Fibroblast of lung (primary cell): Measurements from ENCODE around the gene LINC01488.

Experiments used
- CTCF ChIP-seq, 2 donors: IDR thresholded peaks in 1 of 2; conservative IDR thresholded peaks in 1 of 2; 1 replicate in 1 of 2; 2 replicates in 1 of 2; pipeline ENCODE4 v1.5.1; 2011 to 2012; ENCODE audit warnings: low read length in 2 of 2, control low read depth in 1 of 2, inconsistent platforms in 1 of 2, low read depth in 1 of 2, mild to moderate bottlenecking in 1 of 2
- EZH2 ChIP-seq: IDR thresholded peaks from 2 replicates; pipeline ENCODE4 v1.5.1; 2012; ENCODE audit warnings: low read length, control low read depth, mild to moderate bottlenecking; ENCODE audit errors: missing control alignments

DNA sequence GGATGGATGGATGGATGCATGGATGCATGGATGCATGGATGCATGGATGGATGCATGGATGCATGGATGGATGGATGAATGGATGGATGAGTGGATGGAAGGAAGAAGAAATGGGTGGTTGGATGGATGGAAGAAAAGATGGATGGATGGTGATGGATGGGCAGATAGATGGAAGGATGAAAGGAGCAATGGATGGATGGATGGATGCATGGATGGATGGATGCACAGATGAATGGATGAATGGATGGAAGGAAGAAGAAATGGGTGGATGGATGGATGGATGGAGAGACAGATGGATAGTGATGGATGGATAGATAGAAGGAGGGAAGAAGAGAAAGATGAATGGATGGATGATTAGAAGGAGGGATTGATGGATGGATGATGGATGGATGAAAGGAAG is 30.2 kb upstream of the LINC01488 start:
- TF ChIP-seq EZH2 (no peak), CTCF (conservative IDR thresholded peaks at IDR 0.05 in 1 of 2, IDR thresholded peaks at IDR 0.05 in 1 of 2; ENCODE audit: low read depth in 1 of 2, low read length in 2 of 2) (no peak)
